ENCODE results near the gene KIF18A. TPM values are rescaled to one million over a fixed set of nuclear protein-coding genes. Genes with fewer than 3 reads are reported as not detected.

KIF18A gene
- total RNA-seq, 1 donor, result 25.0 TPM

GRCh38 chr11:27972522-27973170 lies 135.3 kb downstream of the KIF18A start:
- H3K4me3 ChIP-seq (ENCODE audit: low read depth, low read length), result no peak overlapping the region
- DNase-seq (ENCODE audit: low read depth), result peak; percentile 51
- TF ChIP-seq CTCF (IDR thresholded peaks at IDR 0.05; ENCODE audit: insufficient read depth, low read depth, low read length), result no peak

- no peak for TF ChIP-seq CTCF (IDR thresholded peaks at IDR 0.05; ENCODE audit: insufficient read depth, low read depth, low read length)
- H3K4me3 ChIP-seq (ENCODE audit: low read depth, low read length), result no peak overlapping the region
- DNase-seq (ENCODE audit: low read depth), result no peak
Observed at GRCh38 chr11:27971171-27971570, 136.8 kb downstream of the KIF18A start.

Small RNA genes lying within 50 kb of the gene (small RNA-seq; reads per million reads assigned to genes)
- not detected for gene AC023206.1
- gene MIR610, result 0.94 reads per million, percentile 7 among the genes with 10 or more reads in this experiment

Other genes with a start within 250 kb of the KIF18A start
- 17.7 and 28.1 TPM in 2 replicates for gene METTL15, start 232 bp upstream of the KIF18A start, total RNA-seq